Measurements from ENCODE around the gene CPEB4.

Gene CPEB4

GRCh38 chr5:173998531-173998930 lies 110.4 kb downstream of the CPEB4 start:
- DNase-seq (ENCODE audit: insufficient read length, low spot score) (no peak), FAIRE-seq (no peak)
- TF ChIP-seq POLR2A (IDR thresholded peaks at IDR 0.05; ENCODE audit: low read depth, low read length): no peak

GRCh38 chr5:174000076-174000475 lies 111.9 kb downstream of the CPEB4 start:
- FAIRE-seq: peak; percentile 30

GRCh38 chr5:174003795-174004194 lies 115.6 kb downstream of the CPEB4 start:
- DNase-seq (ENCODE audit: insufficient read length, low spot score): no peak
- FAIRE-seq: no peak
- no peak for TF ChIP-seq POLR2A (IDR thresholded peaks at IDR 0.05; ENCODE audit: low read depth, low read length)

More at GRCh38 chr5:174000076-174000475, 111.9 kb downstream of the CPEB4 start:
- DNase-seq (ENCODE audit: insufficient read length, low spot score): no peak
- TF ChIP-seq POLR2A (IDR thresholded peaks at IDR 0.05; ENCODE audit: low read depth, low read length): no peak

GRCh38 chr5:174008922-174009321 lies 120.8 kb downstream of the CPEB4 start:
- TF ChIP-seq POLR2A (IDR thresholded peaks at IDR 0.05; ENCODE audit: low read depth, low read length): no peak
- FAIRE-seq: no peak

GRCh38 chr5:174010365-174010764 lies 122.2 kb downstream of the CPEB4 start:
- no peak for TF ChIP-seq POLR2A (IDR thresholded peaks at IDR 0.05; ENCODE audit: low read depth, low read length)
- no peak for DNase-seq (ENCODE audit: insufficient read length, low spot score)
- FAIRE-seq: no peak

More at GRCh38 chr5:174008922-174009321, 120.8 kb downstream of the CPEB4 start:
- no peak for DNase-seq (ENCODE audit: insufficient read length, low spot score)

- TF ChIP-seq POLR2A (IDR thresholded peaks at IDR 0.05; ENCODE audit: low read depth, low read length): no peak
- no peak for FAIRE-seq
- DNase-seq (ENCODE audit: insufficient read length, low spot score): no peak
These were observed 123.3 kb downstream of the CPEB4 start for GRCh38 chr5:174011441-174011840.
